OCI-LY7 (cell line): ENCODE measurements around the gene LAMTOR3. TPM values are rescaled to one million over a fixed set of nuclear protein-coding genes. Genes with fewer than 3 reads are reported as not detected.

ENCODE experiments used
- BruUV-seq: library from RNA; stranded (reverse); fragments of 400-500 nt; replicated peaks from 2 replicates; lab custom pipeline; 2021; lab: Mats Ljungman, UMichigan
- CTCF ChIA-PET: fragments of 300-600 bp; sonication (Branson Sonifier 250); formaldehyde crosslinking; loops from one replicate; lab custom pipeline; 2022; ENCODE audit warnings: antibody characterized with exemption; ENCODE audit not compliant: unreplicated experiment; lab: Charles Lee
- POLR2A ChIA-PET: fragments of 300-600 bp; sonication (Branson Sonifier 250); formaldehyde crosslinking; loops from one replicate; lab custom pipeline; 2022; ENCODE audit warnings: antibody characterized with exemption; lab: Charles Lee
- DNase-seq: peaks from one replicate; pipeline ENCODE4 v3.0.0-alpha.2; 2015; ENCODE audit warnings: low spot score
- H2AFZ ChIP-seq: fragments of 200-600 bp; sonication (generic), shearing (Covaris generic); 2 replicates; pipeline ENCODE4 v1.6.1; 2014; ENCODE audit warnings: mild to moderate bottlenecking, antibody characterized with exemption, low read length, moderate library complexity
- H3K27ac ChIP-seq: fragments of 200-600 bp; sonication (generic); 2 replicates; pipeline ENCODE4 v1.5.1; 2014; ENCODE audit warnings: mixed run types, low read depth, mild to moderate bottlenecking, moderate library complexity, low read length, inconsistent platforms; ENCODE audit not compliant: poor library complexity, severe bottlenecking
- H3K36me3 ChIP-seq: fragments of 200-600 bp; sonication (generic); 2 replicates; pipeline ENCODE4 v1.6.1; 2014; ENCODE audit warnings: mild to moderate bottlenecking, antibody characterized with exemption, low read length, moderate library complexity, mixed read lengths; ENCODE audit not compliant: insufficient read depth
- H3K4me1 ChIP-seq: fragments of 200-600 bp; sonication (generic); 2 replicates; pipeline ENCODE4 v1.5.1; 2014; ENCODE audit warnings: mild to moderate bottlenecking, low read length; ENCODE audit not compliant: insufficient read depth, poor library complexity, severe bottlenecking
- H3K4me2 ChIP-seq: fragments of 200-600 bp; sonication (generic); 2 replicates; pipeline ENCODE4 v1.6.1; 2014; ENCODE audit warnings: mild to moderate bottlenecking, low read length
- H3K4me3 ChIP-seq: fragments of 200-600 bp; sonication (generic); 2 replicates; pipeline ENCODE4 v1.5.1; 2014; ENCODE audit warnings: mild to moderate bottlenecking, low read depth, low read length; ENCODE audit not compliant: poor library complexity, severe bottlenecking
- H3K79me2 ChIP-seq: fragments of 200-600 bp; sonication (generic); 2 replicates; pipeline ENCODE4 v1.6.1; 2016; ENCODE audit warnings: low read depth, mild to moderate bottlenecking, low read length, moderate library complexity, mixed read lengths; ENCODE audit not compliant: insufficient read depth
- H3K9me2 ChIP-seq: fragments of 200-600 bp; sonication (generic); 2 replicates; pipeline ENCODE4 v1.6.1; 2016; ENCODE audit warnings: mild to moderate bottlenecking, low read length, mixed read lengths; ENCODE audit not compliant: insufficient read depth
- H3K9me3 ChIP-seq: fragments of 200-600 bp; sonication (generic); 2 replicates; pipeline ENCODE4 v1.6.1; 2014; ENCODE audit warnings: mild to moderate bottlenecking, mixed run types, low read length, mixed read lengths
- H4K20me1 ChIP-seq: fragments of 200-600 bp; sonication (generic); 2 replicates; pipeline ENCODE4 v1.6.1; 2014; ENCODE audit warnings: mild to moderate bottlenecking, antibody characterized with exemption, low read length, moderate library complexity, mixed read lengths; ENCODE audit not compliant: insufficient read depth
- CTCF ChIP-seq: fragments of 200-600 bp; sonication (generic); conservative IDR thresholded peaks from 2 replicates; pipeline ENCODE4 v1.5.1; 2014; ENCODE audit warnings: mild to moderate bottlenecking, antibody characterized with exemption, low read length, moderate library complexity, mixed read lengths
- EZH2phosphoT487 ChIP-seq: fragments of 200-600 bp; sonication (generic); IDR thresholded peaks from 2 replicates; pipeline ENCODE4 v1.6.1; 2018; ENCODE audit warnings: low read depth, borderline replicate concordance, mild to moderate bottlenecking, mixed run types, antibody characterized with exemption, low read length, moderate library complexity, mixed read lengths
- intact Hi-C: fragments of 100-400 bp; cut with micrococcal nuclease; formaldehyde crosslinking; loops from one replicate; pipeline ENCODE4 v1.10.0; 2022; ENCODE audit not compliant: unreplicated experiment
- total RNA-seq, 2 experiments: library from RNA; depleted of rRNA in 1 of 2; stranded (reverse); fragments of >200 nt in 1 of 2; shearing (Covaris generic) in 1 of 2; gene quantifications; 2 replicates each; pipeline ENCODE4 v1.2.3, GENCODE V29; 2014 to 2022

Gene LAMTOR3
- total RNA-seq, 2 experiments from 2014 or later = 18.5 to 27.3 TPM

- CTCF ChIA-PET = no interaction called here
- Histone ChIP-seq H3K79me2 (no peaks in the 10 kb centered on the region), H4K20me1 (no peaks in the 10 kb centered on the region), H3K4me1 (no peaks in the 10 kb centered on the region), H3K4me2 (no peak overlapping the region), H3K9me3 (no peaks in the 10 kb centered on the region), H3K27ac (no peak overlapping the region), H2AFZ (no peak overlapping the region), H3K9me2 (no peaks in the 10 kb centered on the region), H3K4me3 (no peak overlapping the region), H3K36me3 (peaks cover 54% of the 10 kb centered on the region)
- intact Hi-C loops = no loop called here
- POLR2A ChIA-PET = no interaction called here
- BruUV-seq = no TSS peak
- TF ChIP-seq EZH2phosphoT487 (no peak), CTCF (no peak)
- no peak for DNase-seq
Measured at GRCh38 chr4:99878604-99879003, 15.6 kb downstream of the LAMTOR3 start.

- H3K4me2 ChIP-seq = no peak overlapping the region
- intact Hi-C loops = no loop called here
- TF ChIP-seq CTCF (no peak), EZH2phosphoT487 (no peak)
- no peak overlapping the region for H3K4me3 ChIP-seq
- no peaks in the 10 kb centered on the region for H3K4me1 ChIP-seq
- peaks cover 63% of the 10 kb centered on the region for H3K36me3 ChIP-seq
- H3K9me2 ChIP-seq = no peaks in the 10 kb centered on the region
- POLR2A ChIA-PET = no interaction called here
- H3K79me2 ChIP-seq = no peaks in the 10 kb centered on the region
- CTCF ChIA-PET = no interaction called here
- H3K9me3 ChIP-seq = no peaks in the 10 kb centered on the region
- H2AFZ ChIP-seq = no peak overlapping the region
- no peaks in the 10 kb centered on the region for H4K20me1 ChIP-seq
- no TSS peak for BruUV-seq
- H3K27ac ChIP-seq = no peak overlapping the region
- DNase-seq = no peak
Measured at GRCh38 chr4:99876946-99877345, 17.3 kb downstream of the LAMTOR3 start.

GRCh38 chr4:99875071-99875470 lies 19.2 kb downstream of the LAMTOR3 start:
- CTCF ChIA-PET = no interaction called here
- no peak overlapping the region for H3K27ac ChIP-seq
- TF ChIP-seq CTCF = no peak
- TF ChIP-seq EZH2phosphoT487 = no peak

More at GRCh38 chr4:99875071-99875470, 19.2 kb downstream of the LAMTOR3 start:
- Histone ChIP-seq H4K20me1 (no peaks in the 10 kb centered on the region), H3K4me1 (no peaks in the 10 kb centered on the region), H3K79me2 (no peaks in the 10 kb centered on the region), H3K9me2 (no peaks in the 10 kb centered on the region), H3K9me3 (no peaks in the 10 kb centered on the region), H3K36me3 (peaks cover 61% of the 10 kb centered on the region), H2AFZ (no peak overlapping the region), H3K4me2 (no peak overlapping the region), H3K4me3 (no peak overlapping the region)
- no TSS peak for BruUV-seq
- intact Hi-C loops = no loop called here
- no peak for DNase-seq
- POLR2A ChIA-PET = interaction anchor here (1.5 kb wide), 1 partner anchor 29 kb away, joined by 4 read pairs; no protein-coding TSS in a partner anchor
